Psoas muscle (tissue), 8 donors: ENCODE results near the gene SKA2. TPM values are rescaled to one million over a fixed set of nuclear protein-coding genes. Genes with fewer than 3 reads are reported as not detected.

Source experiments
- ATAC-seq, 4 donors: fragments of 200-7000 bp; cut with Tn5 transposase; one replicate each; pipeline ENCODE4 v1.9.1; 2020; ENCODE audit warnings: moderate library complexity in 3 of 4, mild to moderate bottlenecking in 2 of 4
- DNase-seq, 2 donors: peaks; one replicate each; pipeline ENCODE4 v3.0.0-alpha.2; 2020
- H3K27ac ChIP-seq: fragments of 200-600 bp; one replicate; pipeline ENCODE4 v1.8.0; 2022
- H3K27me3 ChIP-seq, 3 donors: fragments of 200-600 bp in 1 of 3; one replicate each; pipeline versions ENCODE4 v1.6.1 to v1.8.0; 2013 to 2022; ENCODE audit warnings: low read length in 2 of 3, mild to moderate bottlenecking in 2 of 3, moderate library complexity in 1 of 3; ENCODE audit not compliant: insufficient read depth in 3 of 3
- H3K36me3 ChIP-seq, 2 donors: fragments of 200-600 bp in 1 of 2; one replicate each; pipeline versions ENCODE4 v1.6.1 to v1.8.0; 2013 to 2022; ENCODE audit warnings: low read depth in 1 of 2, mild to moderate bottlenecking in 1 of 2, moderate library complexity in 1 of 2; ENCODE audit not compliant: insufficient read depth in 1 of 2
- H3K4me1 ChIP-seq: fragments of 200-600 bp; one replicate; pipeline ENCODE4 v1.8.0; 2022
- H3K4me3 ChIP-seq: fragments of 200-600 bp; one replicate; pipeline ENCODE4 v1.8.0; 2022; ENCODE audit warnings: mild to moderate bottlenecking
- H3K9me3 ChIP-seq: fragments of 200-600 bp; one replicate; pipeline ENCODE4 v1.8.0; 2022
- WGBS, 3 donors: extraction: QIAGEN DNeasy Blood & Tissue Kit; methylation state at CpG; one replicate each; pipeline versions ENCODE4 v1.1.6 to v1.1.7; 2013; 5-methylcytosine and 5-hydroxymethylcytosine counted together
- intact Hi-C, 2 donors: fragments of 100-400 bp; cut with DNase I; formaldehyde crosslinking; loops; one replicate each; pipeline versions ENCODE4 v1.11.0 to v1.14.2; 2022
- polyA plus RNA-seq, 3 donors: library from polyadenylated mRNA; stranded (reverse); fragments of 200-250 nt; gene quantifications; one replicate each; pipeline ENCODE4 v1.2.3, GENCODE V29; 2013
- total RNA-seq, 4 donors: library from RNA; stranded (reverse); fragmentation: NEBNext Ultra II Directional in 2 of 4; extraction: Animal tissue kit (Norgen Biotek cat#: 25700) in 2 of 4; gene quantifications; one replicate each; pipeline versions ENCODE4 v1.2.1 to v1.2.4, GENCODE V29; 2021 to 2023
- TF ChIP-seq, protein P1 (sequence below): fragments of 200-600 bp; IDR thresholded peaks from one replicate; pipeline ENCODE4 v1.8.0; 2022; ENCODE audit warnings: antibody characterized with exemption
- donor health status: healthy with polysubstance abuse.
- donor health status: DM: no; HTN: no; CAD: no; lungs with moderate emphysema.
- donor health status: Bipolar disorder and iron deficiency.
- donor health status: healthy.
- donor health status: DM: yes; HTN: yes; CAD: no.
- donor health status: DM: no; HTN: no; CAD: no.
- donor health status: DM: no; HTN: no; CAD: no.
- donor health status: DM: yes; HTN: yes; CAD: no.

The SKA2 gene
- total and polyA plus RNA-seq, 7 donors: 7.2 to 17.1 (median 11.3) TPM

DNA sequence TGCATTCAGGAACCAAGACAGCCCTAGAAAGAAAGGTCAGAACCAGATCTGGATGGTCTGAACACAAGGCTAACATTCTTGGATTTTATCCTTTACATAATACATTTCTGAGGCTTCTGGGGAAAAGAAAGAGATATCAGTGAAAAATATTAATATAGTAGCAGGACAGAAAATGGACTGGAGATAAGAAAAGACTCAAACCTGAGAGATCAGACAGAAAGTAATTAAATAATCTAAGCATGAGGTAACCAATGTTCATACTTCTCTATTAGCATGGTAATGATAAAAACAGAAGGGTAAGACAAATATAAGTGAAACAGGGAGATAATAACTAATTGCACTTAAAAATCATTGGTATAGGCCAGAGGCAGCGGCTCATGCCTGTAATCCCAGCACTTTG is 53.8 kb downstream of the SKA2 start:
- TF ChIP-seq, protein P1, sequence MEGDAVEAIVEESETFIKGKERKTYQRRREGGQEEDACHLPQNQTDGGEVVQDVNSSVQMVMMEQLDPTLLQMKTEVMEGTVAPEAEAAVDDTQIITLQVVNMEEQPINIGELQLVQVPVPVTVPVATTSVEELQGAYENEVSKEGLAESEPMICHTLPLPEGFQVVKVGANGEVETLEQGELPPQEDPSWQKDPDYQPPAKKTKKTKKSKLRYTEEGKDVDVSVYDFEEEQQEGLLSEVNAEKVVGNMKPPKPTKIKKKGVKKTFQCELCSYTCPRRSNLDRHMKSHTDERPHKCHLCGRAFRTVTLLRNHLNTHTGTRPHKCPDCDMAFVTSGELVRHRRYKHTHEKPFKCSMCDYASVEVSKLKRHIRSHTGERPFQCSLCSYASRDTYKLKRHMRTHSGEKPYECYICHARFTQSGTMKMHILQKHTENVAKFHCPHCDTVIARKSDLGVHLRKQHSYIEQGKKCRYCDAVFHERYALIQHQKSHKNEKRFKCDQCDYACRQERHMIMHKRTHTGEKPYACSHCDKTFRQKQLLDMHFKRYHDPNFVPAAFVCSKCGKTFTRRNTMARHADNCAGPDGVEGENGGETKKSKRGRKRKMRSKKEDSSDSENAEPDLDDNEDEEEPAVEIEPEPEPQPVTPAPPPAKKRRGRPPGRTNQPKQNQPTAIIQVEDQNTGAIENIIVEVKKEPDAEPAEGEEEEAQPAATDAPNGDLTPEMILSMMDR: no peak
- peaks cover 12% of the 10 kb centered on the region for H3K4me1 ChIP-seq
- intact Hi-C loops: no loop called here
- H3K36me3 ChIP-seq: peaks cover 0 to 31% of the 10 kb centered on the region in 2 donors
- DNase-seq (no peak), ATAC-seq (no peak)
- 94 to 100% (median 95%) methylated on average over 1 of the region's 1 CpG for WGBS, 3 donors
- no peak overlapping the region for H3K27ac ChIP-seq
- peaks cover 7% of the 10 kb centered on the region for H3K9me3 ChIP-seq
- no peak overlapping the region for H3K4me3 ChIP-seq
- H3K27me3 ChIP-seq: no peaks in the 10 kb centered on the region

DNA sequence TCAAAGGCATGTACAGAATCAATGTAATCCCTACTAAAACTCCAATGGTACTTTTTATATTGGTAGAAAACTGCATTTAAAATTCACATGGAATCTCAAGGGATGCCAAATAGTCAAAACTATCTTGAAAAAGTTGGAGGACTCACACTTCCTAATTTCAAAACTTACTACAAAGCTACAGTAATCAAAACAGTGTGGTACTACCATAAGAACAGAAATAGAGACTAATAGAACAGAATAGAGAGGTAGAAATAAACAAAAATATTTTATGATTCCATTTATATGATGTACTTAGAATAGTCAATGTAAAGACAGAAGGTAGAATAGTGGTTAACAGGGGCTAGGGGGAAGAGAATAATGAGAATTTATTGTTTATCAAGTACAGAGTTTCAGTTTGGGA is 57.1 kb downstream of the SKA2 start:
- Histone ChIP-seq H3K9me3 (peaks cover 7% of the 10 kb centered on the region), H3K36me3 (peaks cover 0 to 20% of the 10 kb centered on the region in 2 donors), H3K27me3 (no peaks in the 10 kb centered on the region), H3K4me3 (no peak overlapping the region), H3K4me1 (no peaks in the 10 kb centered on the region), H3K27ac (no peak overlapping the region)
- TF ChIP-seq, protein P1: no peak
- ATAC-seq: no peak
- intact Hi-C loops: no loop called here
- no peak for DNase-seq

DNA sequence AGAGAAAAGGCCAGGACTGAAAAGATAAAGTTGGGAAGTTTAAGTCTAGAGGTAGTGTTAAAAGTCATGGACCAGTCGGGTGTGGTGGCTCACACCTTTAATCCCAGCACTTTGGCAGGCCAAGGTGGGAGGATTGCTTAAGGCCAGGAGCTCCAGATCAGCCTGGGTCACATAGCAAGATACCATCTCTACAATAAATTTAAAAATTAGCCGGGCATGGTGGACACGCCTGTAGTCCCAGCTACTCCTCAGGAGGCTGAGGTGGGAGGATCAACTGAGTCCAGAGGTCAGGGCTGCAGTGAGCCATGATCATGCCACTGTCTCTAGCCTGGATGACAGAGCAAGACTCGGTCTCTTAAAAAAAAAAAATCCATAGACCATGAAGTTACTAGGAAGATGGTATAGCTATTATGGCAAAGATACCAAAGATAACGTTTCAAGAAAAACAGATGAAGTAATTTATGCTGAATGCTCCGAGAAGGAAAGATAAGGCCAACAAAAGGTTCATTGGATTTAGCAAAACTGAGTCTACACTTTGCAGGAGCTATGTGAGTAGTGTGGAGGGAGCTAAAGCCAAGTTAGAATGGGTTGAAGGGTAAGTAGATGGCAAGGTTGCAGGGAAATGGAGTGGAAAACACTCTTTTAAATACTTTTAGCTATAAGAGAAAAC is 60.0 kb downstream of the SKA2 start:
- Histone ChIP-seq H3K27me3 (no peaks in the 10 kb centered on the region), H3K27ac (no peak overlapping the region)

DNA sequence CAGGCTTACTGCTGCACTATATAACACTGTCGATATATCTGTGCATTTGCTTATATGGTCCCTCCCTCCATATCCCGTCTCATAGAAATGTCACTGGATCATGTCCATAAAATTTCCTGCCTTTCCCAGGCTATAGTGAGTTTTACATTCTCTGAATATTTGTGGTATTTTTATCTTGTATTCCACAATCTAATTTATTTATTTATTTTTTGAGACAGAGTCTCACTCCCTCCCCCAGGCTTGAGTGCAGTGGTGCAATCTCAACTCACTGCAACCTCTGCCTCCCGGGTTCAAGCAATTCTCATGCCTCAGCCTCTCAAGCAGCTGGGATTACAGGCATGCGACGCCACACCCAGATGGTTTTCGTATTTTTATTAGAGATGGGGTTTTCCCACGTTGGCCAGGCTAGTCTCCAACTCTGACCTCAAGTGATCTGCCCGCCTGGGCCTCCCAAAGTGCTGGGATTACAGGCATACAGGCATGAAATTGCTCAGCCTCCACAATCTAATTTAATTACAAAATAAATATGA is 61.2 kb downstream of the SKA2 start:
- 22 to 28% (median 27%) methylated on average over 8 of the region's 8 CpGs for WGBS, 3 donors
- ATAC-seq (peak in 2 of 4 donors; percentile 8 to 46), DNase-seq (peak; percentile 40 to 64)
- Histone ChIP-seq H3K27ac (no peak overlapping the region), H3K36me3 (peaks cover 0 to 20% of the 10 kb centered on the region in 2 donors), H3K4me1 (no peaks in the 10 kb centered on the region), H3K4me3 (no peak overlapping the region), H3K27me3 (no peaks in the 10 kb centered on the region), H3K9me3 (peaks cover 7% of the 10 kb centered on the region)
- TF ChIP-seq, protein P1: no peak
- intact Hi-C loops: no loop called here

More for the DNA sequence above, 60.0 kb downstream of the SKA2 start:
- 87 to 90% (median 87%) methylated on average over 6 of the region's 6 CpGs for WGBS, 3 donors
- DNase-seq (no peak), ATAC-seq (no peak)
- TF ChIP-seq, protein P1: no peak
- Histone ChIP-seq H3K9me3 (peaks cover 7% of the 10 kb centered on the region), H3K4me3 (no peak overlapping the region), H3K36me3 (peaks cover 0 to 9% of the 10 kb centered on the region in 2 donors), H3K4me1 (no peaks in the 10 kb centered on the region)
- intact Hi-C loops: no loop called here
